Coronary artery (tissue), 2 donors: ENCODE results near the gene SLC35G2.
"Not testable (repeated sequence)": the region's sequence is repeated elsewhere in the genome, so short reads cannot be mapped to it uniquely, and the experiment has no call there.

Source experiments
- DNase-seq: peaks from one replicate; pipeline ENCODE4 v3.0.0-alpha.2; 2017; ENCODE audit warnings: low spot score
- H3K27ac ChIP-seq, 2 donors: fragments of 200-600 bp; sonication (generic); one replicate each; pipeline ENCODE4 v1.5.1; 2016 to 2019
- H3K4me3 ChIP-seq: fragments of 200-600 bp; sonication (generic); 2 replicates; pipeline ENCODE4 v1.5.1; 2016; ENCODE audit warnings: mild to moderate bottlenecking, moderate library complexity
- TF ChIP-seq, protein P1 (sequence below): fragments of 200-600 bp; sonication (generic); IDR thresholded peaks from one replicate; pipeline ENCODE4 v1.5.1; 2019; ENCODE audit warnings: antibody characterized with exemption

Gene SLC35G2

DNA sequence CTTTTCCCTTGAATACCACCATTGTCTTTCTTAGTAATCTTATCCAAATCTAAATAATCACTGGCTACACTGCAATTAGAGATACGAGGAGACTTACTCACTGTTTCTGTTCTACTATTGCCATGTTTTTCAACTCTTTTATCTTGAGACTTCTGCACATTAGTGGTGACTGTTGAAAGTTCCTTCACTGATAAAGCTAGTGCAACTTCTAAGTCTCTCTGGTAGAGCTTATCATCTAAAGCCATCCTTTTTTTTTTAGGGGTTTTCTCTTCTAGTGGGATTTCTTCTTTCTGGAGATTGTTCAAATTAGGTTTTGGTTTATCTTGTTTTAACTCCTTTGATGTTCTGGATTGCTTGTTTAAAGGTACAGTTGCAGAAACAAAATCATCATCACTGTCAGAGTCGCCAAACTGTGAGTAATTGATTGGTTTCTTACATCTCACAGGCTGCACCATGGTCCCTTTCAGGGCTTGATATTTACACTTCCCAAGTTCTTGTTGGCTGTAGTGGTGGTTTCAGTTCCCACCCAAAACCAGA, 80.8 kb downstream of the SLC35G2 start:
- H3K4me3 ChIP-seq: no peak overlapping the region
- no peak for DNase-seq
- TF ChIP-seq, protein P1, sequence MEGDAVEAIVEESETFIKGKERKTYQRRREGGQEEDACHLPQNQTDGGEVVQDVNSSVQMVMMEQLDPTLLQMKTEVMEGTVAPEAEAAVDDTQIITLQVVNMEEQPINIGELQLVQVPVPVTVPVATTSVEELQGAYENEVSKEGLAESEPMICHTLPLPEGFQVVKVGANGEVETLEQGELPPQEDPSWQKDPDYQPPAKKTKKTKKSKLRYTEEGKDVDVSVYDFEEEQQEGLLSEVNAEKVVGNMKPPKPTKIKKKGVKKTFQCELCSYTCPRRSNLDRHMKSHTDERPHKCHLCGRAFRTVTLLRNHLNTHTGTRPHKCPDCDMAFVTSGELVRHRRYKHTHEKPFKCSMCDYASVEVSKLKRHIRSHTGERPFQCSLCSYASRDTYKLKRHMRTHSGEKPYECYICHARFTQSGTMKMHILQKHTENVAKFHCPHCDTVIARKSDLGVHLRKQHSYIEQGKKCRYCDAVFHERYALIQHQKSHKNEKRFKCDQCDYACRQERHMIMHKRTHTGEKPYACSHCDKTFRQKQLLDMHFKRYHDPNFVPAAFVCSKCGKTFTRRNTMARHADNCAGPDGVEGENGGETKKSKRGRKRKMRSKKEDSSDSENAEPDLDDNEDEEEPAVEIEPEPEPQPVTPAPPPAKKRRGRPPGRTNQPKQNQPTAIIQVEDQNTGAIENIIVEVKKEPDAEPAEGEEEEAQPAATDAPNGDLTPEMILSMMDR: no peak
- H3K27ac ChIP-seq: no peak overlapping the region

DNA sequence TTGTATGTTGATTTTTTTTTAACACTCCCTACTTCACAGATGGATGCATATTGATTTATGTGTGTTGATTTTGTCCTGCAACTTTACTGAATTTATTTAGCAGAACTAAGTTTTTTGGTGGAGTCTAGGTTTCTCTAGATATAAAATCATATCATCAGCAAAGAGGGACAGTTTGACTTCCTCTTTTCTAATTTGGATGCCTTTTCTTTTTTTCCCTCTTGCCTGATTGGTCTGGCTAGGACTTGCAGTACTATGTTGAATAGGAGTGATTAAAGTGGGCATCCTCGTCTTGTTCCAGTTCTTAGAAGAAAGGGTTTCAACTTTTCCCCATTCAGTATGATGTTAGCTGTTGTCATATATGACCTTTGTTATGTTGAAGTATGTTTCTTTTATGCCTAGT, 81.8 kb downstream of the SLC35G2 start:
- not testable (repeated sequence) for H3K27ac ChIP-seq, DNase-seq, H3K4me3 ChIP-seq

DNA sequence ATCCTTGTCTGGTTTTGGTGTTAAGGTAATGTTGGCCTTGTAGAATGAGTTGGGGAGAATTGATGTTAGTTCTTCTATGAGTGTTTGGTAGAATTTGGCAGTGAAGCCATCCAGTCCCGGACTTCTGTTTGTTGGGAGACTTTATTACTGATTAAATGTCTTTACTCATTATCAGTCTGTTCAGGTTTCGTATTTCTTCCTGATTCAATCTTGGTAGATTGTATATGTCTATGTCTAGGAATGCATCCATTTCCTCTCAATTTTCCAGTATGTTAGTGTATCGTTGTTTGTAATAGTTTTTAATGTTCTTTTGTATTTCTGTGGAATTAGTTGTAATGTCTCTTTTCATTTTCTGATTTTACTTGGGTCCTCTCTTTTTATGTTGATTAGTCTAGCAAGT, 82.5 kb downstream of the SLC35G2 start:
- no peak for DNase-seq
- H3K4me3 ChIP-seq: no peak overlapping the region
- TF ChIP-seq, protein P1: no peak
- H3K27ac ChIP-seq: no peak overlapping the region

DNA sequence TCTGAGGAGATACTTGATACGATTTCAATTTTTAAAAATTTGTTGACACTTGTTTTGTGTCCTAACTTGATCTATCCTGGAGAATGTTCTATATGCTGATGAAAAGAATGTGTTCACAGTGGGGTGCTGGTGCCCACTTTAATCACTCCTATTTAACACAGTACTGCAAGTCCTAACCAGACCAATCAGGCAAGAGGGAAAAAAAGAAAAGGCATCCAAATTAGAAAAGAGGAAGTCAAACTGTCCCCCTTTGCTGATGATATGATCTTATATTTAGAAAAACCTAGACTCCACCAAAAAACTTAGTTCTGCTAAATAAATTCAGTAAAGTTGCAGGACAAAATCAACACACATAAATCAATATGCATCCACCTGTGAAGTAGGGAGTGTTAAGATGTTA, 83.6 kb downstream of the SLC35G2 start:
- not testable (repeated sequence) for H3K4me3 ChIP-seq, DNase-seq, H3K27ac ChIP-seq

DNA sequence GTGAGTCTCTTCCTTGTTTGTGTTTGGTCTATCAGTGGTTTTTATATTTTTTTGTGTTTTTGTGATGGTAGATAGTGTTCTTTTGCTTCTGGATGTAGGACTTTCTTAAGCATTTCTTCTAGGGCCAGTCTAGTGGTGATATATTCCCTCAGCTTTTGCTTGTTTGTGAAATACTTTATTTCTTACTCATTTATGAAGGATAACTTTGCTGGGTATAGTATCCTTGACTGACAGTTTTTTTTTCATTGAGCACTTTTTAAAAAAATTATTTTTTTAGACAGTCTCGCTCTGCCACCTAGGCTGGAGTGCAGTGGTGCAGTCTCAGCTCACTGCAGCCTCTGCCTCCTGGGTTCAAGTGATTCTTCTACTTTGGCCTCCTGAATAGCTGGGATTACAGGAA, 85.0 kb downstream of the SLC35G2 start:
- Histone ChIP-seq H3K4me3 (no peak overlapping the region), H3K27ac (no peak overlapping the region)
- TF ChIP-seq, protein P1: no peak
- no peak for DNase-seq

DNA sequence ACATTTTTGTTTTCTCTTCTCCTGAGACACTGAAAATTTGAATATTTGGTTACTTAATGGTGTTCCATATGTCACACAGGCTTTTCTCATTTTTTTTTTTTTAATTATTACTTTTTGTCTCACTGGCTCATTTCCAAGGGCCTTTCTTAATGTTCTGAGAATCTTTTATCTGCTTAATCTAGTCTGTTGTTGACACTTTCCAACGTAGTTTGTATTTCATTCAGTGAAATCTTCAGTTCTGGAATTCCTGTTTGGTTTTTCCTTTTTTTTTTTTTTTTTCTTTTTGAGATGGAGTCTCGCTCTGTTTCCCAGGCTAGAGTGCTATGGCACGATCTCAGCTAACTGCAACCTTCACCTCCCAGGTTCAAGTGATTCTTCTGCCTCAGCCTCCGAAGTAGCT, 85.8 kb downstream of the SLC35G2 start:
- no peak overlapping the region for H3K27ac ChIP-seq
- H3K4me3 ChIP-seq: no peak overlapping the region
- no peak for DNase-seq
- TF ChIP-seq, protein P1: no peak
